Measurements from ENCODE around the gene IMPA2. TPM values are rescaled to one million over a fixed set of nuclear protein-coding genes. Genes with fewer than 3 reads are reported as not detected.

Gene IMPA2
- polyA plus RNA-seq, 4 donors, result 22.6 to 58.3 (median 36.8) TPM

DNA sequence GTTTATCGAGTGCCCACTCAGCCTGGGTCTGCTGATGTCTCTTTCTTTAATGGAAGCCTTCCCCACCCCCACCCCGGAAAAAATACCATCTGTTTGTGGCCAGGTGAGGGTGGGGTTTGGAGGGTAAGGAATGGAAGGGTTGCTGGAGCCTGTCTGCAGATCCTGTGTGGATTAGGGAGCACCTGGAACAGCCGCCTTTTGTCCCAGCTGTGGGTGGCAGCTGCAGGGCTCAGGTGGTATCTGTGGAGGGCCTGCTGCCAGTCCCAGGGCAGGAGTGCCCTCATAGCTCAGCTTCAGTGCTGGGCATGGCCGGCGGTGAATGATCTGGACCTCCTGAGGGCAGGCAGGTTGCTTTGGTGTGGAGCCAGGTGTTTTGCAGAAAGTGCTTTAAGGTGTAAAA lies 45.3 kb downstream of the IMPA2 start:
- no peak for FAIRE-seq
- Histone ChIP-seq H3K36me3 (ENCODE audit: control insufficient read depth in 3 of 3, insufficient read depth in 2 of 3, low read depth in 1 of 3, low read length in 3 of 3) (peaks cover 0 to 35% (median 1%) of the 10 kb centered on the region in 3 donors), H3K27ac (ENCODE audit: low read depth in 1 of 3, low read length in 2 of 3) (no peak overlapping the region), H3K4me3 (ENCODE audit: low read depth in 1 of 3, low read length in 3 of 3) (no peak overlapping the region), H3K4me1 (ENCODE audit: control insufficient read depth in 3 of 3, insufficient read depth in 2 of 3, low read depth in 1 of 3, low read length in 2 of 3) (peaks cover 0 to 4% (median 0%) of the 10 kb centered on the region in 3 donors), H3K9me3 (ENCODE audit: control insufficient read depth in 2 of 2, insufficient read depth in 1 of 2, low read depth in 1 of 2, low read length in 1 of 2) (no peaks in the 10 kb centered on the region), H3K27me3 (ENCODE audit: control insufficient read depth in 3 of 3, insufficient read depth in 3 of 3, low read length in 3 of 3) (no peaks in the 10 kb centered on the region)
- WGBS, 3 donors, result 74 to 87% (median 80%) methylated on average over 5 of the region's 5 CpGs
- DNase-seq, result no peak

DNA sequence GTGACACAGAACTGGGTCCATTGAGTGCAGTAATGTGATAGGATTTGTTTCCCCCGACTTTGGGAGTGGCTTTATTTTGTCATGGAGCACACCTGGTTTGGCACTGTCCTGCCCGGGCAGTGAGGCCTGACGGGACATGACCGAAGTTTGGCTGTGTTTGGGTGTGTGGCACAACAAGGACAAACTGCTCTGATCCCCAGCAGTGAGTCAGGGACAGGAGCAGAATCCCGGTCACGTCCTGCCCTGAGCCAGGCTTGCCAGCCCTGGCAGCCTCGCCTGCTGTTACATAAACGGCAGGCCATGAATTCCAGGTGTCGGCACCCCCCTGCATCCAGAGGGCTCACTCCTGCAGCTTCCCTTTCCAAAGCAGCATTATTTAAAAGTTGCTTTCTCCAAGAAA lies 45.7 kb downstream of the IMPA2 start:
- Histone ChIP-seq H3K27me3 (ENCODE audit: control insufficient read depth in 3 of 3, insufficient read depth in 3 of 3, low read length in 3 of 3) (no peaks in the 10 kb centered on the region), H3K4me1 (ENCODE audit: control insufficient read depth in 3 of 3, insufficient read depth in 2 of 3, low read depth in 1 of 3, low read length in 2 of 3) (peaks cover 0 to 4% (median 0%) of the 10 kb centered on the region in 3 donors), H3K27ac (ENCODE audit: low read depth in 1 of 3, low read length in 2 of 3) (no peak overlapping the region), H3K4me3 (ENCODE audit: low read depth in 1 of 3, low read length in 3 of 3) (no peak overlapping the region), H3K9me3 (ENCODE audit: control insufficient read depth in 2 of 2, insufficient read depth in 1 of 2, low read depth in 1 of 2, low read length in 1 of 2) (no peaks in the 10 kb centered on the region), H3K36me3 (ENCODE audit: control insufficient read depth in 3 of 3, insufficient read depth in 2 of 3, low read depth in 1 of 3, low read length in 3 of 3) (peaks cover 0 to 34% (median 0%) of the 10 kb centered on the region in 3 donors)
- no peak for FAIRE-seq
- no peak for DNase-seq
- whole genome bisulfite sequencing, 3 donors, result 28 to 64% (median 46%) methylated on average over 9 of the region's 9 CpGs

DNA sequence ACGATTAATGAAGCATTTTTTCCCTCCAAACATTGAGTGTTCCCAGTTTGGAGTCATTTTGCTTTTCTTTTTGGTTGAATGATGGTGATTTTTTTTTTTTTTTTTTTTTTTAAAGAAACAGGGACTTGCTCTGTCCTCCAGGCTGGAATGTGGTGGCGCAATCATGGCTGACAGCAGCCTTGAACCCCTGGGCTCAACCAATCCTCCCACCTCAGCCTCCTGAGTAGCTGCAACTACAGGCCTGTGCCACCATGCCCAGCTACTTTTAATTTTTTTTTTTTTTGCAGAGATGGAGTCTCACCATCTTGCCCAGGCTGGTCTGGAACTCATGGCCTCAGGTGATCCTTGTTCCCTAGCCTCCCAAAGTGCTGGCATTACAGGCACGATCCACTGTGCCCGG lies 46.2 kb downstream of the IMPA2 start:
- H3K36me3 ChIP-seq (ENCODE audit: control insufficient read depth in 3 of 3, insufficient read depth in 2 of 3, low read depth in 1 of 3, low read length in 3 of 3), result peaks cover 0 to 34% (median 0%) of the 10 kb centered on the region in 3 donors
- DNase-seq (no peak), FAIRE-seq (no peak)
- no peak overlapping the region for H3K27ac ChIP-seq (ENCODE audit: low read depth in 1 of 3, low read length in 2 of 3)
- WGBS, 3 donors, result 88 to 92% (median 90%) methylated on average over 4 of the region's 4 CpGs
- peaks cover 0 to 4% (median 0%) of the 10 kb centered on the region in 3 donors for H3K4me1 ChIP-seq (ENCODE audit: control insufficient read depth in 3 of 3, insufficient read depth in 2 of 3, low read depth in 1 of 3, low read length in 2 of 3)
- H3K9me3 ChIP-seq (ENCODE audit: control insufficient read depth in 2 of 2, insufficient read depth in 1 of 2, low read depth in 1 of 2, low read length in 1 of 2), result no peaks in the 10 kb centered on the region
- no peaks in the 10 kb centered on the region for H3K27me3 ChIP-seq (ENCODE audit: control insufficient read depth in 3 of 3, insufficient read depth in 3 of 3, low read length in 3 of 3)
- H3K4me3 ChIP-seq (ENCODE audit: low read depth in 1 of 3, low read length in 3 of 3), result no peak overlapping the region

DNA sequence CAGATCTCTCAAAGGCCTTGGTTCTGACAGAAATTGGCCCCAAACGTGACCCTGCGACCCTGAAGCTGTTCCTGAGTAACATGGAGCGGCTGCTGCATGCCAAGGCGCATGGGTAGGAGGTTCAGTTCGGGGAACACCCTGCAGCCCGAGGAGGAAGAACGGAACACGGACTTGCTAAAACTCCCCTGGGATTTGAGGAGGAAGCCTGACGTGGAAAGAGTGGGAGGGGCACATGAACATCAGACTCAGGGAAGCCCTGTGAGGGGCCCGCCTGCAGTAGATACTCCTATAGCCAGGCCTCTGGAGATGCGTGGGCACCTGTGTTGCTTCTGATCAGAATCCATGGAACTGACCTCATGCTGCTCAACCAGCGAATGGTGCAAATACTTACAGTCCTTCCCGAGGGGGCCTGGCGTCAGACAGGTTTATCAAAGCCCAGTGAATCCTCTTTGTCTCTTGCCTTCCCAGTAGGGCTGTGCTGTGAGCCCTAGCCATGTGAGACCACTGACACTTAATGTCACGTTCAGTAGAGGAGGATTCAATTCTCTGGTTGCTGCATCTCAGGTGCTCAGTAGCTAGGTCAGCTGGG lies 46.8 kb downstream of the IMPA2 start:
- H3K9me3 ChIP-seq (ENCODE audit: control insufficient read depth in 2 of 2, insufficient read depth in 1 of 2, low read depth in 1 of 2, low read length in 1 of 2), result no peaks in the 10 kb centered on the region
- FAIRE-seq (no peak), DNase-seq (no peak)
- no peak overlapping the region for H3K4me3 ChIP-seq (ENCODE audit: low read depth in 1 of 3, low read length in 3 of 3)
- no peaks in the 10 kb centered on the region for H3K27me3 ChIP-seq (ENCODE audit: control insufficient read depth in 3 of 3, insufficient read depth in 3 of 3, low read length in 3 of 3)
- WGBS, 3 donors, result 86 to 92% (median 88%) methylated on average over 15 of the region's 15 CpGs
- H3K27ac ChIP-seq (ENCODE audit: low read depth in 1 of 3, low read length in 2 of 3), result no peak overlapping the region
- peaks cover 0 to 36% (median 0%) of the 10 kb centered on the region in 3 donors for H3K36me3 ChIP-seq (ENCODE audit: control insufficient read depth in 3 of 3, insufficient read depth in 2 of 3, low read depth in 1 of 3, low read length in 3 of 3)
- peaks cover 0 to 3% (median 0%) of the 10 kb centered on the region in 3 donors for H3K4me1 ChIP-seq (ENCODE audit: control insufficient read depth in 3 of 3, insufficient read depth in 2 of 3, low read depth in 1 of 3, low read length in 2 of 3)

DNA sequence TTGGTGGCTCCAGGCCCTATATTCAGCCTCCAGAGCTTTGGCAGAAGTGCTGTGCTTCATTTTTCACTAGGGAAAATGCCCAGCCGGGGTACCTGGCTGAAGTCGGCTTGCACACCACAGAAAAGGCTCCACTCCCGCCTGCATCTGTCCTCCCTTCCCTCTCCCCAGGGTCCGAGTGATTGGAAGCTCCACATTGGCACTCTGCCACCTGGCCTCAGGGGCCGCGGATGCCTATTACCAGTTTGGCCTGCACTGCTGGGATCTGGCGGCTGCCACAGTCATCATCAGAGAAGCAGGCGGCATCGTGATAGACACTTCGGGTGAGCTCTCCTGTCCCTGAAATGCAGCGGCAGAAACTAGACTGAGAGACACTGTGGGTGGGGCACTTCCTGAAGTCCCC lies 47.4 kb downstream of the IMPA2 start:
- H3K27ac ChIP-seq (ENCODE audit: low read depth in 1 of 3, low read length in 2 of 3), result no peak overlapping the region
- no peak for FAIRE-seq

DNA sequence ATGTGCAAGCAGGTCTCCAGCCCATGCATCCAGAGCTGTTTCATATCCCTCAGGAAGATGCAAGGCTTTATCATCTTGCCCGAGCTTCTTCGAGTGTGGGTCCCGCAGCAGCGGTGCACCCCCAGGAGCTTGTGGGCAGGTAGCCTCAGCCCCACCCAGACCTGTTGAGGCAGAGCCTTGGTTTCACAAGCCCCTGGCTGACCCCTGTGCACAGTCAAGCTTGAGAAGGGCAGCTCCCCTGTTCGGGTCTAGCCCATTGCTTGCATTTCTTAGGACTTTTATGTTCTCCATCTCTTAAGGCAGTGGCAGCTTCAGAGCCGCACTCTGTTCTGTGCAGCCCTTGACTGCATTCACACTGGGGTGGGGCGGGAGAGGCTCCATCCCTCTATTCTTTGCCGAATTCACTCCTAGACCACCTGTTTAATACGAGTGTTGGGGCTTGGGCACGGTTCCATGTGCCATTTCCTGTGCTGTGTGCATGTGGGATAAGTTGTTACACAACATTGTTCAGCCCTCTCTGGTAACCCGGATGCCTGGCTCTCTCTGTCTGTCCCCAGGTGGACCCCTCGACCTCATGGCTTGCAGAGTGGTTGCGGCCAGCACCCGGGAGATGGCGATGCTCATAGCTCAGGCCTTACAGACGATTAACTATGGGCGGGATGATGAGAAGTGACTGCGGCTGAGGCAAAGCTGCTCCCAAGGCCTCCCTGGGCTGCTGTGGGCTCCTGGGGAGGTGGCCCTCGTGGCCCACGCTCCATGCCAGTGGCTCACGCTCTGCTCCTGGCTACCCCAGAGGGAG lies 48.7 kb downstream of the IMPA2 start:
- Histone ChIP-seq H3K27ac (ENCODE audit: low read depth in 1 of 3, low read length in 2 of 3) (no peak overlapping the region), H3K4me3 (ENCODE audit: low read depth in 1 of 3, low read length in 3 of 3) (no peak overlapping the region), H3K9me3 (ENCODE audit: control insufficient read depth in 2 of 2, insufficient read depth in 1 of 2, low read depth in 1 of 2, low read length in 1 of 2) (no peaks in the 10 kb centered on the region), H3K4me1 (ENCODE audit: control insufficient read depth in 3 of 3, insufficient read depth in 2 of 3, low read depth in 1 of 3, low read length in 2 of 3) (no peaks in the 10 kb centered on the region), H3K36me3 (ENCODE audit: control insufficient read depth in 3 of 3, insufficient read depth in 2 of 3, low read depth in 1 of 3, low read length in 3 of 3) (peaks cover 0 to 36% (median 0%) of the 10 kb centered on the region in 3 donors), H3K27me3 (ENCODE audit: control insufficient read depth in 3 of 3, insufficient read depth in 3 of 3, low read length in 3 of 3) (no peaks in the 10 kb centered on the region)
- DNase-seq, result no peak
- 87 to 93% (median 93%) methylated on average over 21 of the region's 21 CpGs for WGBS, 3 donors
- no peak for FAIRE-seq

More for the DNA sequence above, 47.4 kb downstream of the IMPA2 start:
- Histone ChIP-seq H3K4me3 (ENCODE audit: low read depth in 1 of 3, low read length in 3 of 3) (no peak overlapping the region), H3K36me3 (ENCODE audit: control insufficient read depth in 3 of 3, insufficient read depth in 2 of 3, low read depth in 1 of 3, low read length in 3 of 3) (peaks cover 0 to 32% (median 0%) of the 10 kb centered on the region in 3 donors), H3K9me3 (ENCODE audit: control insufficient read depth in 2 of 2, insufficient read depth in 1 of 2, low read depth in 1 of 2, low read length in 1 of 2) (no peaks in the 10 kb centered on the region), H3K27me3 (ENCODE audit: control insufficient read depth in 3 of 3, insufficient read depth in 3 of 3, low read length in 3 of 3) (no peaks in the 10 kb centered on the region), H3K4me1 (ENCODE audit: control insufficient read depth in 3 of 3, insufficient read depth in 2 of 3, low read depth in 1 of 3, low read length in 2 of 3) (no peaks in the 10 kb centered on the region)
- no peak for DNase-seq
- 84 to 89% (median 87%) methylated on average over 11 of the region's 11 CpGs for WGBS, 3 donors

DNA sequence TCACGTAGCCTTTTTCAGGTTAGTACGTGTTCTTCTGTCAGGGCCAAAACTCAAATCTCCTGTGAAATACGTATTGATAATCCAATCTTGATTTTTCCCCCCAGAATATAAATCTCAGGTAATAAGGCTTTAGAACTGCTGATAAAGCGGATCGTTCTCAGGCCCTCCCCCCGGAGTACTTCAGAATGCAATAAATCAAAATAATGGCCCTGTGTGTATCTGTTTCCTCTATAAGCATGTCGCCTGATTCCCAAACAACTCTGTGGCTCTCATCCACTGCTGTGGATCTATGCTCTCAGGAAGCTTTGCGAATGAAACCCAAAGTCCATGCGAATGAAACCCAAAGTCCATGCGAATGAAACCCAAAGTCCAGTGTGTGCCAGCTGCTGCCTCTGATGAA lies 49.4 kb downstream of the IMPA2 start:
- 85 to 92% (median 86%) methylated on average over 10 of the region's 10 CpGs for WGBS, 3 donors
- Histone ChIP-seq H3K36me3 (ENCODE audit: control insufficient read depth in 3 of 3, insufficient read depth in 2 of 3, low read depth in 1 of 3, low read length in 3 of 3) (peaks cover 0 to 36% (median 0%) of the 10 kb centered on the region in 3 donors), H3K27ac (ENCODE audit: low read depth in 1 of 3, low read length in 2 of 3) (no peak overlapping the region), H3K4me3 (ENCODE audit: low read depth in 1 of 3, low read length in 3 of 3) (no peak overlapping the region), H3K4me1 (ENCODE audit: control insufficient read depth in 3 of 3, insufficient read depth in 2 of 3, low read depth in 1 of 3, low read length in 2 of 3) (no peaks in the 10 kb centered on the region), H3K9me3 (ENCODE audit: control insufficient read depth in 2 of 2, insufficient read depth in 1 of 2, low read depth in 1 of 2, low read length in 1 of 2) (no peaks in the 10 kb centered on the region), H3K27me3 (ENCODE audit: control insufficient read depth in 3 of 3, insufficient read depth in 3 of 3, low read length in 3 of 3) (no peaks in the 10 kb centered on the region)
- no peak for DNase-seq
- FAIRE-seq, result no peak

DNA sequence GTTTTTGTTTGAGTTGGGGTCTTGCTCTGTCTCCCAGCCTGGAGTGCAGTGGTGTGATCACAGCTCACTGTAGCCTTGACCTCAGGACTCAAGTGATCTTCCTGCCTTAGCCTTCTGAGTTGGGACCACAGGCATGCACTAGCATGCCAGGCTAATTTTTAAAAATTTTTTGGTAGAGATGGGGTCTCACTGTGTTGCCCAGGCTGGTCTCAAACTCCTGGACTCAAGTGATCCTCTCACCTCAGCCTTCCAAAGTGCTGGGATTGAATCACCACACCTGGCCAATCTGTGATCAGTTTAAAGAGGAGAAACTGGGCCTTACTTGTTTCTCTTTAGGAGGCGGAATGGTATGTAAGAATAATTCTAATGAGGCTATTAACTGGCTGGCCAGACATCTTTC lies 49.9 kb downstream of the IMPA2 start:
- Histone ChIP-seq H3K9me3 (ENCODE audit: control insufficient read depth in 2 of 2, insufficient read depth in 1 of 2, low read depth in 1 of 2, low read length in 1 of 2) (no peaks in the 10 kb centered on the region), H3K4me3 (ENCODE audit: low read depth in 1 of 3, low read length in 3 of 3) (no peak overlapping the region), H3K36me3 (ENCODE audit: control insufficient read depth in 3 of 3, insufficient read depth in 2 of 3, low read depth in 1 of 3, low read length in 3 of 3) (peaks cover 0 to 36% (median 0%) of the 10 kb centered on the region in 3 donors), H3K27me3 (ENCODE audit: control insufficient read depth in 3 of 3, insufficient read depth in 3 of 3, low read length in 3 of 3) (no peaks in the 10 kb centered on the region), H3K4me1 (ENCODE audit: control insufficient read depth in 3 of 3, insufficient read depth in 2 of 3, low read depth in 1 of 3, low read length in 2 of 3) (no peaks in the 10 kb centered on the region), H3K27ac (ENCODE audit: low read depth in 1 of 3, low read length in 2 of 3) (no peak overlapping the region)
- 94 to 97% (median 95%) methylated on average over 1 of the region's 1 CpG for WGBS, 3 donors
- no peak for DNase-seq
- no peak for FAIRE-seq

All from small intestine (tissue), 7 donors.